HG03432 (cell line): ENCODE results near the gene REV1.
"Not testable (repeated sequence)": the region's sequence is repeated elsewhere in the genome, so short reads cannot be mapped to it uniquely, and the experiment has no call there.

ENCODE experiments used
- ATAC-seq: cut with Tn5 transposase; IDR thresholded peaks from one replicate; pipeline ENCODE4 v1.9.1; 2021; ENCODE audit warnings: mild to moderate bottlenecking, moderate library complexity; ENCODE audit not compliant: unreplicated experiment

The REV1 gene

GRCh38 chr2:99368854-99369253 lies 121.0 kb downstream of the REV1 start:
- not testable (repeated sequence) for ATAC-seq

GRCh38 chr2:99365661-99366060 lies 124.2 kb downstream of the REV1 start:
- no peak for ATAC-seq

- ATAC-seq, result peak; percentile 68
Measured at GRCh38 chr2:99356853-99357252, 133.0 kb downstream of the REV1 start.

- not testable (repeated sequence) for ATAC-seq
Measured at GRCh38 chr2:99354825-99355224, 135.0 kb downstream of the REV1 start.

DNA sequence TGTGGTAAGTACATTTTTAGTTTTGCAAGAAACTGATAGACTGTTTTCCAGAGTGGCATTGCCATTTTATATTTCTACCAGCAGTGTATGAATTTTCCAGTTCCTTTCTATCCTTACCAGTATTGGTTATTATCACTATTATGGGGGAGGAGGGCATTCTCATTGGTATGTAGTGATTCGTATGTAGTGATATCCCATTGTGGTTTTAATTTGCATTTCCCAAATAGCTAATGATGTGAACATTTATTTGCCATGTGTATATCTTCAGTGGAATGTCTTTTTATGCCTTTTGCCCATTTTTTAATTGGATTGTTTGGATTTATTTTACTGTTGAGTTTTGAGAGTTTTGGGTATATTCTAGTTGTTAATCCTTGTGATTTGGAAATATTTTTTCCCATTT lies 135.7 kb downstream of the REV1 start:
- ATAC-seq, result no peak
